ENCODE measurements around the gene MAPK7.

DNA sequence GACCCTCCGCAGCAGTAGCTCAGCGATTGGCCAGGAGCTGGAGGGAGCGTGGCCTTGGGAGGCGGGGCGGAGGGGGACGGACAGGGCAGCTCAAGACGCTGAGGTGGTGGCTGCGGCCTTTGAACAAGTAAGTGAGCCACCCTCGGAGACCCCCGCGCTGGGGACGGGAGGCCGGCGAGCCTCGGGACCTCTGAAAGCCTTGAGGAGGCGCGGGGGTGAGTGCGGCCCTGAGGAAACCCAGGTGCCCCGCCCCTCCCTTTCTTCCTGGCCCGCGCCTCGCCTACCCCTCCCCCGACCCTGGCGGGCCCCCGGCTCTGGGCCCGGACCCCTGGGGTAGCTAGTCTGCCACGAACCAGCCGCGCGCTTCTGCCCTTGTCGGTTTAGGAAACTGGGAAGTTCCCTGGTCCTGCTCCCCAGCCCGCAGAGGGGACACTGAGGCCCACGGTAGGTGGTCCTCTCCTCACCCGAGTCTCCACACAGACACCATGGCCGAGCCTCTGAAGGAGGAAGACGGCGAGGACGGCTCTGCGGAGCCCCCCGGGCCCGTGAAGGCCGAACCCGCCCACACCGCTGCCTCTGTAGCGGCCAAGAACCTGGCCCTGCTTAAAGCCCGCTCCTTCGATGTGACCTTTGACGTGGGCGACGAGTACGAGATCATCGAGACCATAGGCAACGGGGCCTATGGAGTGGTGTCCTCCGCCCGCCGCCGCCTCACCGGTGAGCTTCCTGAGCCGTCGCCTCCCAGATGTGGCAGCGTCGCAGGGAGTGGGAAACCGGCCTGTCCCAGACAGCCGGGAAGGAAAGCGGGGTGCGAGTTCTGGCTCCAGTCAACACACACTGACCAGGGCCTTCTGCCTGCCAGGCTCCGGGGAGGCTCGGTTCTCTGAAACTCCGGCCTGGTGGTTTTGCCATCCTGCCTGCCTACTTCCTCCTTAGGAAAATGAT lies at the start of gene MAPK7:
- TF ChIP-seq, protein P1, sequence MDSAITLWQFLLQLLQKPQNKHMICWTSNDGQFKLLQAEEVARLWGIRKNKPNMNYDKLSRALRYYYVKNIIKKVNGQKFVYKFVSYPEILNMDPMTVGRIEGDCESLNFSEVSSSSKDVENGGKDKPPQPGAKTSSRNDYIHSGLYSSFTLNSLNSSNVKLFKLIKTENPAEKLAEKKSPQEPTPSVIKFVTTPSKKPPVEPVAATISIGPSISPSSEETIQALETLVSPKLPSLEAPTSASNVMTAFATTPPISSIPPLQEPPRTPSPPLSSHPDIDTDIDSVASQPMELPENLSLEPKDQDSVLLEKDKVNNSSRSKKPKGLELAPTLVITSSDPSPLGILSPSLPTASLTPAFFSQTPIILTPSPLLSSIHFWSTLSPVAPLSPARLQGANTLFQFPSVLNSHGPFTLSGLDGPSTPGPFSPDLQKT (IDR thresholded peaks at IDR 0.05; ENCODE audit: borderline replicate concordance, low read depth, low read length): no peak
- TF ChIP-seq, protein P2, sequence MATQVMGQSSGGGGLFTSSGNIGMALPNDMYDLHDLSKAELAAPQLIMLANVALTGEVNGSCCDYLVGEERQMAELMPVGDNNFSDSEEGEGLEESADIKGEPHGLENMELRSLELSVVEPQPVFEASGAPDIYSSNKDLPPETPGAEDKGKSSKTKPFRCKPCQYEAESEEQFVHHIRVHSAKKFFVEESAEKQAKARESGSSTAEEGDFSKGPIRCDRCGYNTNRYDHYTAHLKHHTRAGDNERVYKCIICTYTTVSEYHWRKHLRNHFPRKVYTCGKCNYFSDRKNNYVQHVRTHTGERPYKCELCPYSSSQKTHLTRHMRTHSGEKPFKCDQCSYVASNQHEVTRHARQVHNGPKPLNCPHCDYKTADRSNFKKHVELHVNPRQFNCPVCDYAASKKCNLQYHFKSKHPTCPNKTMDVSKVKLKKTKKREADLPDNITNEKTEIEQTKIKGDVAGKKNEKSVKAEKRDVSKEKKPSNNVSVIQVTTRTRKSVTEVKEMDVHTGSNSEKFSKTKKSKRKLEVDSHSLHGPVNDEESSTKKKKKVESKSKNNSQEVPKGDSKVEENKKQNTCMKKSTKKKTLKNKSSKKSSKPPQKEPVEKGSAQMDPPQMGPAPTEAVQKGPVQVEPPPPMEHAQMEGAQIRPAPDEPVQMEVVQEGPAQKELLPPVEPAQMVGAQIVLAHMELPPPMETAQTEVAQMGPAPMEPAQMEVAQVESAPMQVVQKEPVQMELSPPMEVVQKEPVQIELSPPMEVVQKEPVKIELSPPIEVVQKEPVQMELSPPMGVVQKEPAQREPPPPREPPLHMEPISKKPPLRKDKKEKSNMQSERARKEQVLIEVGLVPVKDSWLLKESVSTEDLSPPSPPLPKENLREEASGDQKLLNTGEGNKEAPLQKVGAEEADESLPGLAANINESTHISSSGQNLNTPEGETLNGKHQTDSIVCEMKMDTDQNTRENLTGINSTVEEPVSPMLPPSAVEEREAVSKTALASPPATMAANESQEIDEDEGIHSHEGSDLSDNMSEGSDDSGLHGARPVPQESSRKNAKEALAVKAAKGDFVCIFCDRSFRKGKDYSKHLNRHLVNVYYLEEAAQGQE (tag by site-specific recombination; IDR thresholded peaks at IDR 0.05): no peak
- TF ChIP-seq ZNF600 (tag by site-specific recombination; IDR thresholded peaks at IDR 0.05) (no peak), ZIC2 (tag by site-specific recombination; IDR thresholded peaks at IDR 0.05) (peak; percentile 39), FEZF1 (tag by site-specific recombination; IDR thresholded peaks at IDR 0.05) (peak; percentile 4)
- TF ChIP-seq, protein P3, sequence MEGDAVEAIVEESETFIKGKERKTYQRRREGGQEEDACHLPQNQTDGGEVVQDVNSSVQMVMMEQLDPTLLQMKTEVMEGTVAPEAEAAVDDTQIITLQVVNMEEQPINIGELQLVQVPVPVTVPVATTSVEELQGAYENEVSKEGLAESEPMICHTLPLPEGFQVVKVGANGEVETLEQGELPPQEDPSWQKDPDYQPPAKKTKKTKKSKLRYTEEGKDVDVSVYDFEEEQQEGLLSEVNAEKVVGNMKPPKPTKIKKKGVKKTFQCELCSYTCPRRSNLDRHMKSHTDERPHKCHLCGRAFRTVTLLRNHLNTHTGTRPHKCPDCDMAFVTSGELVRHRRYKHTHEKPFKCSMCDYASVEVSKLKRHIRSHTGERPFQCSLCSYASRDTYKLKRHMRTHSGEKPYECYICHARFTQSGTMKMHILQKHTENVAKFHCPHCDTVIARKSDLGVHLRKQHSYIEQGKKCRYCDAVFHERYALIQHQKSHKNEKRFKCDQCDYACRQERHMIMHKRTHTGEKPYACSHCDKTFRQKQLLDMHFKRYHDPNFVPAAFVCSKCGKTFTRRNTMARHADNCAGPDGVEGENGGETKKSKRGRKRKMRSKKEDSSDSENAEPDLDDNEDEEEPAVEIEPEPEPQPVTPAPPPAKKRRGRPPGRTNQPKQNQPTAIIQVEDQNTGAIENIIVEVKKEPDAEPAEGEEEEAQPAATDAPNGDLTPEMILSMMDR (tag by site-specific recombination; IDR thresholded peaks at IDR 0.05): no peak
